Measurements from ENCODE around the gene PEX3.

GRCh38 chr6:143505537-143505936 is 54.9 kb downstream of the PEX3 start:
- no peak for TF ChIP-seq CTCF (IDR thresholded peaks at IDR 0.05; ENCODE audit: low read length)
- TF ChIP-seq EZH2 (IDR thresholded peaks at IDR 0.05; ENCODE audit: borderline replicate concordance, low read length) = no peak

All from OCI-LY1 (cell line).